Left cardiac atrium (tissue), 4 donors: ENCODE results near the gene DACH1. TPM values are rescaled to one million over a fixed set of nuclear protein-coding genes. Genes with fewer than 3 reads are reported as not detected.

Experiments used
- ATAC-seq, 2 donors: fragments of 200-7000 bp; cut with Tn5 transposase; one replicate each; pipeline ENCODE4 v1.9.1; 2020; ENCODE audit warnings: mild to moderate bottlenecking in 2 of 2, moderate library complexity in 2 of 2
- DNase-seq: peaks from one replicate; pipeline ENCODE4 v3.0.0-alpha.2; 2020
- intact Hi-C, 2 donors: fragments of 100-400 bp; cut with DNase I; formaldehyde crosslinking; loops; one replicate each; pipeline versions ENCODE4 v1.14.1 to v1.15.1; 2022 to 2023
- total RNA-seq, 2 donors: library from RNA; stranded (reverse); fragmentation: NEBNext Ultra II Directional; extraction: Animal tissue kit (Norgen Biotek cat#: 25700); gene quantifications; one replicate each; pipeline ENCODE4 v1.2.1, GENCODE V29; 2021
- donor health status: DM: no; HTN: yes; CAD: no.
- donor health status: DM: no; HTN: yes; CAD: no; lungs with severe emphysema.
- donor health status: DM: yes; HTN: yes; CAD: no.
- donor health status: Dilated cardiomyopathy.

DACH1 gene
- total RNA-seq, 2 donors from 2014 or later: 1.7 to 3.1 TPM

DNA sequence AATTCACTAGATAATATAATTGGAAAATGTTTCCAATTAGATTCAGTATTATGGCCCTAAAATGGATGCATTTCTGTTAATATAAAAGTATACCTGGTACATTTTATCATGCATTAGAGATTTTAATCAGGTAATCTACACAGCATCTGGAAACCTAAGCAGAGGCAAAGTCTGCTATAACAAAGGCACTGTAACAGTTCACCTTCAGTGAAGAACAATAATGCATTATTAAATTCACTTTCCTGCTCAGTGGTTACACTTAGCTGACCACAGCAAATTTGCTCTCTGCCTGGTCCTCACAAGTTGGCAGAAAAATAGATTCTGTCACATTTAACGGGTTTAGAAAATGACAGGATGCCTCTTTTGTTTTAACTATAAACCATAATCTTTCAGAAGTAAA, 326.9 kb downstream of the DACH1 start:
- DNase-seq (no peak), ATAC-seq (no peak)
- intact Hi-C loops: no loop called here

DNA sequence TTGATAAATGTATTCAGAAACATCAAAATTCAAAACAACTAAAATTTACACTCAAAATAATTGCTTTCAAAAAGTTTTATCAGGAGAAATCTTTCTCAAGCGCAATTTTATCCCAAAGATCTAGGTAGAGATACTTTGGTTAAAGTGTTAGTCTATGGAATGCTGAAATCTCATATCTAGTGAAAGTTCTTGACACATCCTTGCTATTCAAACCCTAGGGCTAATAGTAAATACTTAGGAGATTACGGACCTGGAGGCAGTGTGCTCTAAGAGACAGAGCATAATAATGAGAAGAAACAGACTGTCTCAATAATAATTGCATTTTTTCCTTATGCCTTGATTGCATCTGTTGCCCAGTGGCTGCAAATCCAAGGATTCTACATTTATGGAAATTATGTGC, 330.8 kb downstream of the DACH1 start:
- ATAC-seq (no peak), DNase-seq (no peak)
- intact Hi-C loops: no loop called here

DNA sequence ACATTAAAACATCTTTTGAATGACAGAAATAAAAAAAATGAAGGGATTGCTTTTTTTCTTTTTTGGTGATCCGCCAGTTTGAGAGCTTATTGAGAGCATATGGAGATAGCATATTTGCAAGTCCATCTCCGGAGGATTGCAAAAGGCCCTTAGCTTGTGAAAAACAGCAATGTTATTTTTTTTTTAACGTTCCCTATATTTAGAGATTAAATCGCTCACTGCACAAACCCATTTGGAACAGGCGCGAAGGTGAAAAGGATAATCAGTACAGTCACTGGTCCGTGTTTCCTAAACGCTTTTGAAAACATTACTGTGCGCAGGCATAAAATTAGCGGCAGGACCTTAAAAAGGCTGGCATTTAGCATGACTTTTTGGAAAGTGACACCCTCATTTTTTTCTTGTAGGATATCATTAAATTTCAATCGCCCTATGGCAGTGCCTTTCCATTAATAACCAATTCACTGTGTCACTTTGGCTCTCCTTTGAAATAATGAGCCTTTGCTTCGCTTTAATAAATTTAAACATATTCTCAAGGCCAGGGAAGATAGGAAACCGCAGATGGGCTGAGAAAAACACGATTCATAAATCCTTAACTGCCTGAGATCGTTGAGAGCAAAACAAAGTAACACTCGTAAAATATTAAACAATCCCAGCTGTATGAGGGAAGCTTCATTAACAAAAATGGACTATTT, 342.2 kb downstream of the DACH1 start:
- no peak for DNase-seq
- intact Hi-C loops: no loop called here
- ATAC-seq: no peak

DNA sequence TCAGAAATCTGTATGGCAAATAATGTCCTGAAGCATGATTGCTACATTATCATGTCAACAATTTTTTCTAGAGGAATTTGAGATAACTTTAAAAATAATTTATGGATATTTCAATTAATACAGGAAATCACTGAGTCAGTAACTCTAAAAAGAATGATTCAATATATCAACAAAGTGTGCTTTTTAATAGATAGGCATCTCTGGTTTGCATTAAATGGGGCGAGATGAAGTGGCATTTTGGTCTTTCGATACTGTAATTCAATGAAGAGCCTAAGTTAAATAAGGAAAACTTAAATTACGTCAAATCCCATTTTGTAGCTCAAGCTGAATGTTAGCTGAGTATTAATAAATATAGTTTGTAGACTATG, 342.8 kb downstream of the DACH1 start:
- ATAC-seq (no peak), DNase-seq (no peak)
- intact Hi-C loops: no loop called here

DNA sequence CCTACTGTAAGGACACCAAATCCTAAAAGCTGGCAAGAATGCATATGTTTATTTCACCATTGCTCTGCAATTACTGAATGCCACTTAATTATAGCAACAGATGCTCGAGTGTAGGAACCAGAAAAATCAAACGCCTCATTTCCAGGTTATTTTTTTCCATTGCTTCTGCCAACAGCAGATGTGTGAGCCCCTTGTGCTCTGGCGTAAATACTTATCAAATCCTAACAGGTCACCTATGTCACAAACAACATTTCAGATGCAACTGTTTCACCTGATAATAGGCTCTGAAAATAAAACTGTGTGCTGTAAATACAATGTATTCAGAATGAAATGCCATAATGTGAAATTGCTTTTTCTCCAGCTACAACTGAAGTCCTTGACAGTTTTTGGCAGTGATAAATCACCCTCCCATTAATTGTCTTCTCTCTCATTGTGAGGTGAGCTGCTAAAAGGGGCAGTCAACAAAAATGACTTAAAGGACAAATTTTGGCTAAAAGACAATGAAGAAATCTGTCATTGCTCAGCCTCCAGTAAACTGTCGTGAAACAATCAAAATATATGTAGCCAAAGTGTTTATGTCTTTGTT, 344.0 kb downstream of the DACH1 start:
- ATAC-seq (no peak), DNase-seq (no peak)
- intact Hi-C loops: no loop called here

DNA sequence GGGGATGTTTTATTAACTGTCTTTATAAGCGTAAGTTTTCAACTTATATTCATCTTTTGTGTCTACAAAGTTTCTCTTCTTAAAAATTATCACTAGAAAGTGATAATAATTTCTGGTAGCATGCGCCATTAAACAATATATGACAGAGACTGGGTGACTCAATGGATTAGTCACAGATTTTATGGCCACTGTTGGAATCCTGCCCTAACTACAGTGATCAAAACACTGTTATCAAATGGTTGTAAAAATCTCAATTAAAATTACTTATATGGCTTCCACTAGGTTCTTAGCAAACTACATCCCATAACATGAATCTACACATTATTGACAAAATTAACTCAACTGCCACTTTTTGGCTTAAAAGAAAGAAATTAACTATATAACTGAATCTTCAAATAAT, 350.0 kb downstream of the DACH1 start:
- ATAC-seq: no peak
- no peak for DNase-seq
- intact Hi-C loops: no loop called here

DNA sequence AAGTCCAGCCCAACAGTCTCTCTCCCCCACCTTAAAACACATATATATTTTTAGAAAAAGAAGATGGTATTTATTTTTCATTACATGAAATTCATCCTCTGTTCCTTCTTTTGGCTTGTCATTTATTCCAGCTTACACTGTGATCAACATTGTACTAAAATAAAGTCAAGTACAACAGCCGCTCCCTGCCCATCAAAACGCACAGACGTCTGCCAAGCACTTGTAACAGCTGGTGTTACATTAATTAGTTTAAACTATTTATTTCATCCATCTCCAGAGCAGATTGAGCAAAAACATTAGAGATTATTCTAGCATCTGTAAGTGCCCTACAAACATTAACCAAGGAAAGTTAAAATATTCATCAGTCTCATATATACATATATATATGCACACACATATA, 350.5 kb downstream of the DACH1 start:
- no peak for DNase-seq
- intact Hi-C loops: no loop called here
- ATAC-seq: no peak

DNA sequence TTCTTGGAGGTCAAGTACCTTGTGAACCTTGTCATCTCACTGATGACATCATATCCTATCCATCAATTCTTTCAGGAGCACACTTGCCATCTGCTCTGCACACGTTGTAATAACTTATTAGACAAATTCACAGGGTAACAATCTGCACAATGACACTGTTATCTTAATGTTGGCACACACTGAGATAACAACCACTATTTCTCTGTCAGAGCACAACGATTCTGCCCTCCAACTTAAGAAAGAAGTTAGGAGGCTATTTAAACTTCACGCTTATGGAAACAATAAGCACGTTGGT, 351.3 kb downstream of the DACH1 start:
- intact Hi-C loops: no loop called here
- ATAC-seq (no peak), DNase-seq (no peak)

DNA sequence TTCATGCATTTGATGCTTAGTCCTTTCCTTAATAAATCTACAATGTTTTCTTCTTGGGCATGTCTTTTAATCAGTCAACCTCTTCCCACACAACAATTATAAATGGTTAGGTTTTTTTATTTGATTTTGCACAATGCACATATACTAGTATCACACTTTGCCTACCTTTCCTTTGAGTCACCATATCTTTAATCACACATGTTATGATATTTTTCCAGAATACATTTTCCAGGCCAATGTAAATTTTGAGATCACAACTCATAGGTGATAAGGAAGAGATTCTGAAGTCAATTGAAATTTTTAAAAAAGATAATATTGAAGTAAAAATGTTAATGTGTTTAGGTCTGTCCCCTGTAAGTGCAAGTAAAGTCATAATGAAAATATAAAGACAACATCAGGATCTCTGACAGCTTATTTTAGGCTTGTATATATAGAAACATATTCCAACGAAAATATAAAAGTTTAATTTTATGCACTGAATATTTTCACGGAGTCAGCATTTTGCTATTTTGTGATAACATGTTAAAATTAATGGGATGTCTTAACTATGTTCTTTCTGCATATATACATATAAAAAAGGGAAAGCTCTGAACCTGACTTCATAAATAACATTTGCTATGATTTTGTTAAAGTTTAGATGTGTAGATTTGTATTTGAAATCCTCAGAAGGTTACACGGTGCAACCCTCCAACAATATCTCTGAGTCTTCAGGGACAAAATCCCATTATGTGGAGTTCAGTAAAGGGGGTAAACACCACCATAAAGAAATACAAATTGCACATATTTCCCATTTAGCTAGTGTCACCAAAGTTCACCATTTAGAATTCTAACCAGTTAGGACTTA, 351.9 kb downstream of the DACH1 start:
- DNase-seq (no peak), ATAC-seq (no peak)
- intact Hi-C loops: no loop called here

DNA sequence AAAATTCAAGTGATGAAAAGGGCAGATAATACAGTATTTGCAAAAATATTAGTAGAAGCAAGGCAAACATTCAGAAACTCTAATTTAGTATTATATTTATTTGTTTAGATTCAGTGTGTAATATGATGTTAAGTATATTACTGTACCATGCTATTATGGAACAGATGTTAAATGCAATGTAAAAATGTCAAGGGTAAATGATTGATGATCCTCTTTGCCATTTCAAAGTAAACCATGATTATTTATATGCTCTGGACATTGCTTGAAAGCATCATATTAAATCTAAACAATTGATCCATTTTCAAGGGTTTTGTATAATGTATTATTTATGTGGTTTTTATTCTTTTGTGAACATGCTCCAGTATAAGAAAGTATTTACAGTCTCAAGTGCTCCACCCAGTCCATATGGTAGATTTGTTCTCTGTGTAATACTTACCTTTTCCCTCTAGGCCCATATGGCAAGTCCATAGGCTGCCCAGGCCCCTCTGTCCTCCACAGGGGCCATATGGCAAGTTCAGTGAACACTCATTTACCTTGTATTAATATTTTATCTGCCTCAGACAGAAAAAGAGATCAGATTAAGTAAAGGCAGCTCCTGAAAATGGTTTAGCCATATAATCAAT, 353.5 kb downstream of the DACH1 start:
- intact Hi-C loops: no loop called here
- DNase-seq (no peak), ATAC-seq (no peak)

DNA sequence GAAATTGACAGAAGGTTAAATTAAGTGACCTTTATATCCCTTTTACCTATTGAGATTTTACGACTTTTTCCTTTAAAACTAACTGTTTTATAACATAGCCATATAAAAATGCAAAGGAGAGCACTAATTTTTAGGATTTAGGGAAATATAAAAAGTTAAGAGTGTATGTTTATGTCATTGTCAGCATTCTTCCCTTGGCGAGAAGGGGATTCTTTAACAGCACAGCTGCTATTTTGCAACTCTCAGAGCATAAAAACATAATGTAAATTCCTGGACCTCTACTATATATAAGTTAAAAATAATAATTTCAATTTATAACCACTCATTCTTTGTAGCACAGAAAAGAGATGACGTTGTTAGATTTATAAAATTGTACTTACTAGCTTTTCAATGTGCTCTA, 363.2 kb downstream of the DACH1 start:
- no peak for ATAC-seq
- intact Hi-C loops: no loop called here
- DNase-seq: no peak

DNA sequence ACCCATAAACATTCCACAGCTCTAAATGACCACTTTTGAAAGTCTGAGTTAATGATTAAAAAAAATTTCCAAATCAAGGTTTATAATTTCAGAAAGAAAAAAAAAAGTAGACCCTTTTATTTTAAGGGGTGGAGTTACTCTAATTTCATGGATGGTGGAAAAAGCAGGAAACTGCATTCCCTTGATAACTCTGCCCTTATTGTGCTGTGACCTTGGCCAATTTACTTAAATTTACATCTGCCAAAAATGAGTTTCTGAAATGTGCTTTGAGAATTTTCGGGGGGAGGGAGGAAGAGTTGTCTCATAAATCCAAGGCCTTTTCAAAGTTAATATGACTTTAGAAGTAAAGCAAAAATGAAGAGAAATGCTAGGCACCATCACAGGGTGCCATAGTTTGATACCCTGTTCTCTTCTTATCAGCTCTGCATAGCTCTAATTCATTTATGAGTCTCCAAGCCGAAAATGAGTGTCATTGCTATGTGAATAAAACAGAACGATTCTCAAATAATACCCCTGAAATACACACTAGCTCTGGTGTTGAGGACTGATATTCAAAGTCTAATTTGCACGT, 367.0 kb downstream of the DACH1 start:
- no peak for ATAC-seq
- intact Hi-C loops: no loop called here

DNA sequence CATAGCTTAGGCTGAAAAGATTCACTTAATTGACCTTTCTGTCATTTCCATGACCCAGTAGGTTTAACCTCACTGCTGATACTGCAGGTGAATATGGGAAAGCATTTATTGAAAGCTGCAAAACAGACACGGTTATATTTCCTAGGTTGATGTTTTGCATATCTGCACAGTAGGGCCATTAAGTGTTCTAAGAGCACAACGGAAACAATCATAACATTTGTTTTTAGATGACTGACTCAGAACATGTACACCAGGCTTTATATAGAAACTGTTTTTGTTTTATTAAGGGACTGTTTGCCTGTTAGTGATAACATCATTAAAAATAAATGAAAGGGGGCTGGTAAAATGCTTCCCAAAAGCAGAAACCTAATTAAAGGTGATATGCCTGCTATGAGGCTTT, 367.8 kb downstream of the DACH1 start:
- ATAC-seq: no peak
- intact Hi-C loops: no loop called here

More for the DNA sequence above, 367.0 kb downstream of the DACH1 start:
- DNase-seq: no peak

DNA sequence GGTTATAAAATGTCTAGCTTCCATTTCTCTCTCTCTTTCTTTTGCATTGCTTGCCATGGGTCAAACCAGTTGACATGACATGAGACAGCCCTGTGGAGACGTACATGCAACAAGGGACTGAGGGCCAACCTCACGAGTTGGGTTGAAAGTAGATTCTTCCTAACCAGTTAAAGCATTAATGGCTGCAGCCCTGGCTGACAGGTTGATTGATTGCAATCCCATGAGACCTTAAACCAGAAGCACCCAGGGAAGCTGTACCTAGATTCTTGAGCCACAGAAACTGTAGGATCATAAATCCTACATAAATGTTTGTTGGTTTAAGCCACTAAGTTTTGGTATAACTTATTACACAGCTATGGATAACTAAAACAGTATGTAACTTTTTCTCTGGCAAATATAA, 373.8 kb downstream of the DACH1 start:
- intact Hi-C loops: no loop called here
- ATAC-seq: no peak

More for the DNA sequence above, 367.8 kb downstream of the DACH1 start:
- no peak for DNase-seq

DNA sequence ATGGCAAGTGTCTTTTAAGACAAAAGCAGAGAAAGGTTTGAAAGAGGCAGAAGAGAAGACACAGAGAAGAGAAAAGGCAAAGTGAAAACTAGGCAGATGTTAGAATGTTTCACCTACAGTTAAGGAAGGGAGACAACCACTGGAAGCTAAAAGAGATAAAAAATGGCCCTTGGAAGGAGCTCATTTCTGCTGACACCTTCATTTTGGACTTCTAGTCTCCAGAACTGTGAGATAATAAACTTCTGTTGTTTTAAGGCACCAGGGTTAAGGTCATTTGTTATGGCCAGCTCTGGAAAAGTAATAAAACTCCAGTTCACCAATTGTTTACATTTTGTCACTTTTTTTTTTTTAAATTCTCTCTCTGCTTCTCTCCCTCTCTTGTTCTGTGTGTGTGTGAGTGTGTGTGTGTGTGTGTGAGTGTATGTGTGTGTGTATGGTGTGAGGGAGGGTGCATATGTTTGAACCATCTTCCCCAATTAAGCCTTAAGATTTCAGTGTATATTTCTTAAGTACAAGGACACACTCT, 374.6 kb downstream of the DACH1 start:
- ATAC-seq: no peak
- intact Hi-C loops: no loop called here

More for the DNA sequence above, 373.8 kb downstream of the DACH1 start:
- DNase-seq: no peak

DNA sequence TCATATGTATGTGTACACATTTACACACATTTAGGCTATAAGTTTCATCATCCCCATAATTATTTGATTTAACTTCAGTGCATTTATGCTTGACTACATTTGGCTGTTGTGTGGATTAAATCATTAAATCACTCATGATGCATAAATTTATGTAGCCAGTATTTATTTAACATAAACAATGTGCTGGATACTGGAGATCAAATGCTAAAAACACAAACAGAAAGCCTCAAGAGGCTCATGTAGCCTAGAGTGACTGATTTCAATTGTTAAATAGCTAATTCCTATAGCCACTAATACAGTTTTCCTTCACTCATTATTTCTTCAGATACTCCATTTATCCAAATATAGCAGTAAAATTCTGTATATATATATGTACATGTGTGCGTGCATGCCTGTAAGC, 376.0 kb downstream of the DACH1 start:
- DNase-seq: no peak
- no peak for ATAC-seq

More for the DNA sequence above, 374.6 kb downstream of the DACH1 start:
- no peak for DNase-seq

DNA sequence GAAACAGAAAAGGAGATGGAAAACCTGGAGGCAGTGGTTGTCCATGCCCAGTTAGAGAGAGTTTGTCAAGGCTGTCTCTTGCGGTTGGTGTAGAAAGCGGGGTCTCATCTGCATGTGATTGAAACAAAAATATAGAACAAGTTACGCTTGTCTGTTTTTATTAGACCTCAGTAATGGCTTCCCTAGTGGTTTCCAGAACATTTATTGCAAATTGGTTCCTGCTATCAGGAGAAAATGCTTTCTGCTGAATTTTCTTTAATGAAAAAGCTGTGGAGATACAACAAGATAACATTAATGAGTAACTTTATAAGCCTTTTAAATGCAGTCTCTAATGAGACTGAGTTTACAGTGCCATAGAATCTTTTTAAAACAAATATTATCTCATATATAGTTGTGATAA, 378.0 kb downstream of the DACH1 start:
- ATAC-seq (no peak), DNase-seq (no peak)
- intact Hi-C loops: no loop called here

More for the DNA sequence above, 376.0 kb downstream of the DACH1 start:
- intact Hi-C loops: no loop called here

DNA sequence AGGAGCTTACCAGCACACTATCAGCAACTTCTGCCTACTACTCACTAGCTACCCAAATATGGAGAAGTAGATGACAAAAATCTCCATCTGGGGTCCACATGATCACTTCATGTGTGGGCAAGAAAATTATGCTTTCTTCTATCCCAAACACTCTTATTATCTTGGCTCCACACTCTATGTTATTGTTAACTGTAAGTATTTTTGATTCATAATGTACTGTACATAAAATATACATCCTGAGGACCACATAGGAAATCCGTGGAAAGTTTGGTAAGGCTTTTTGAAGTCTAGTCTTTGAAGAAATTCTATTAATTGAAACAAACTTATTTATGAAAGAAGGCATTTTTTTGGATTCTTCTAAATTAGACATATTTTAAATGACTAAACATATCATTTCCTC, 378.8 kb downstream of the DACH1 start:
- ATAC-seq (no peak), DNase-seq (no peak)
- intact Hi-C loops: no loop called here

DNA sequence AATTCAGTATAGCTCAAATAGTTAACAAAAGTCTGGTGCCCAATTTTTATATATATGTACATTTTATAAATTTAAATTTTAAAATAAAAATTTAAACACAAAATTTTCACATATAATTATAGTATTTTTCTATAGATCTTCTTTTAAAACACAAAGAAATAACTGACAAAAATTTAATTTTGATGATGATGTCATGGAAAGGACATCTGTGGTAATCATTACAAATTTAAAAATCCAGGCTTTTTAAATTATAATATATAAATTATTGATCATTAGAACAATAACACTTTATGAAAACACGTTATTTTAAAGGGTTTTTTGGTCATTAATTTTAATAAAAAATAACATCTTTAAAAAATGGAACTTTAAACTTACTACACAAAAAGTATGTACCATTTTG, 381.1 kb downstream of the DACH1 start:
- no peak for ATAC-seq
- no peak for DNase-seq
- intact Hi-C loops: no loop called here

DNA sequence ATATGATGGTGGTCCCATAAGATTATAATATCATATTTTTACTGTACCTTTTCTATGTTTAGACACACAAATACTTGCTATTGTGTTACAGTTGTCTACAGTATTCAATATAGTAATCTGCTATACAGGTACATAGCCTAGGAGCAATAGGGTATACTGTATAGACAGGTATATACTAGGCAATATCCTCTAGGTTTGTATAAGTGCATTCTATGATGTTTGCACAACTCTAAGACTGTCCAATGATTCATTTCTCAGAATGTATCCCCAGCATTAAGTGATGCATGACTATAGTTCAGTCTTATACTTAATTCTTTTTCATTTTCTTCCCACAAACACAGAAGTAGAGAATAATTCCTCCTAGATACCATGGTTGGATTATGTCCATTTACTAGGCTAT, 383.3 kb downstream of the DACH1 start:
- no peak for DNase-seq

More for the DNA sequence above, 383.3 kb downstream of the DACH1 start:
- no peak for ATAC-seq
- intact Hi-C loops: no loop called here
